GM06990 (cell line): ENCODE results near the gene IL17F.

Experiments used
- DNase-seq: peaks from one replicate; pipeline ENCODE4 v3.0.0-alpha.2; 2011; ENCODE audit not compliant: insufficient read length; ENCODE audit errors: extremely low read depth
- H3K27me3 ChIP-seq: replicated peaks from 2 replicates; pipeline ENCODE4 v1.6.0; 2011; ENCODE audit warnings: low read length; ENCODE audit not compliant: control insufficient read depth, insufficient read depth
- H3K36me3 ChIP-seq: 2 replicates; pipeline ENCODE4 v1.5.1; 2011; ENCODE audit warnings: low read length; ENCODE audit not compliant: control insufficient read depth, insufficient read depth
- H3K4me3 ChIP-seq: replicated peaks from 2 replicates; pipeline ENCODE4 v1.5.1; 2011; ENCODE audit warnings: low read depth, mild to moderate bottlenecking, control low read depth, low read length
- TF ChIP-seq, protein P1 (sequence below): IDR thresholded peaks from 2 replicates; pipeline ENCODE4 v1.5.1; 2011; ENCODE audit warnings: low read length, control low read depth, mild to moderate bottlenecking, inconsistent platforms; ENCODE audit not compliant: insufficient read depth, poor library complexity, severe bottlenecking

Gene IL17F

GRCh38 chr6:52255434-52255833, 11.1 kb upstream of the IL17F start:
- Histone ChIP-seq H3K27me3 (no peaks in the 10 kb centered on the region; the same call in 1 of the 2 replicates), H3K36me3 (no peaks in the 10 kb centered on the region), H3K4me3 (no peak overlapping the region)
- no peak for DNase-seq
- TF ChIP-seq, protein P1, sequence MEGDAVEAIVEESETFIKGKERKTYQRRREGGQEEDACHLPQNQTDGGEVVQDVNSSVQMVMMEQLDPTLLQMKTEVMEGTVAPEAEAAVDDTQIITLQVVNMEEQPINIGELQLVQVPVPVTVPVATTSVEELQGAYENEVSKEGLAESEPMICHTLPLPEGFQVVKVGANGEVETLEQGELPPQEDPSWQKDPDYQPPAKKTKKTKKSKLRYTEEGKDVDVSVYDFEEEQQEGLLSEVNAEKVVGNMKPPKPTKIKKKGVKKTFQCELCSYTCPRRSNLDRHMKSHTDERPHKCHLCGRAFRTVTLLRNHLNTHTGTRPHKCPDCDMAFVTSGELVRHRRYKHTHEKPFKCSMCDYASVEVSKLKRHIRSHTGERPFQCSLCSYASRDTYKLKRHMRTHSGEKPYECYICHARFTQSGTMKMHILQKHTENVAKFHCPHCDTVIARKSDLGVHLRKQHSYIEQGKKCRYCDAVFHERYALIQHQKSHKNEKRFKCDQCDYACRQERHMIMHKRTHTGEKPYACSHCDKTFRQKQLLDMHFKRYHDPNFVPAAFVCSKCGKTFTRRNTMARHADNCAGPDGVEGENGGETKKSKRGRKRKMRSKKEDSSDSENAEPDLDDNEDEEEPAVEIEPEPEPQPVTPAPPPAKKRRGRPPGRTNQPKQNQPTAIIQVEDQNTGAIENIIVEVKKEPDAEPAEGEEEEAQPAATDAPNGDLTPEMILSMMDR: no peak

- no peak overlapping the region for H3K4me3 ChIP-seq
- no peaks in the 10 kb centered on the region; the same call in 1 of the 2 replicates for H3K27me3 ChIP-seq
- TF ChIP-seq, protein P1: no peak
- no peaks in the 10 kb centered on the region for H3K36me3 ChIP-seq
- no peak for DNase-seq
These were observed 10.6 kb upstream of the IL17F start for GRCh38 chr6:52254731-52255378.

GRCh38 chr6:52253494-52253893, 9.2 kb upstream of the IL17F start:
- no peaks in the 10 kb centered on the region for H3K36me3 ChIP-seq
- DNase-seq: no peak
- no peak overlapping the region for H3K4me3 ChIP-seq
- TF ChIP-seq, protein P1: no peak
- H3K27me3 ChIP-seq: no peaks in the 10 kb centered on the region; the same call in 1 of the 2 replicates

GRCh38 chr6:52251113-52251512, 6.8 kb upstream of the IL17F start:
- H3K4me3 ChIP-seq: no peak overlapping the region
- H3K36me3 ChIP-seq: no peaks in the 10 kb centered on the region
- H3K27me3 ChIP-seq: no peaks in the 10 kb centered on the region; the same call in 1 of the 2 replicates
- TF ChIP-seq, protein P1: no peak
- DNase-seq: no peak

GRCh38 chr6:52249078-52249477, 4.8 kb upstream of the IL17F start:
- TF ChIP-seq, protein P1: no peak
- H3K27me3 ChIP-seq: no peaks in the 10 kb centered on the region; the same call in 1 of the 2 replicates
- no peaks in the 10 kb centered on the region for H3K36me3 ChIP-seq
- no peak for DNase-seq
- H3K4me3 ChIP-seq: no peak overlapping the region
